Stomach (tissue), 4 donors: ENCODE data around the gene AFF1.
"Not testable (repeated sequence)": the region's sequence is repeated elsewhere in the genome, so short reads cannot be mapped to it uniquely, and the experiment has no call there.

Experiments used
- POLR2A ChIP-seq, 4 donors: fragments of 450-650 bp; IDR thresholded peaks; one replicate each; pipeline ENCODE4 v1.6.1; 2016; ENCODE audit warnings: antibody characterized with exemption in 4 of 4, control low read depth in 2 of 4, mild to moderate bottlenecking in 1 of 4, moderate library complexity in 1 of 4
- POLR2AphosphoS5 ChIP-seq, 3 donors: sonication (generic); formaldehyde crosslinking; IDR thresholded peaks; one replicate each; pipeline ENCODE4 v1.6.1; 2016; ENCODE audit warnings: antibody characterized with exemption in 3 of 3
- TF ChIP-seq, protein P1 (sequence below), 7 experiments: fragments of 450-650 bp in 4 of 7; fragments of 200-600 bp in 3 of 7; sonication (generic) in 3 of 7; IDR thresholded peaks; one replicate each; pipeline ENCODE4 v1.5.1; 2016 to 2019; ENCODE audit warnings: antibody characterized with exemption in 7 of 7, control low read depth in 2 of 7, mild to moderate bottlenecking in 1 of 7

DNA sequence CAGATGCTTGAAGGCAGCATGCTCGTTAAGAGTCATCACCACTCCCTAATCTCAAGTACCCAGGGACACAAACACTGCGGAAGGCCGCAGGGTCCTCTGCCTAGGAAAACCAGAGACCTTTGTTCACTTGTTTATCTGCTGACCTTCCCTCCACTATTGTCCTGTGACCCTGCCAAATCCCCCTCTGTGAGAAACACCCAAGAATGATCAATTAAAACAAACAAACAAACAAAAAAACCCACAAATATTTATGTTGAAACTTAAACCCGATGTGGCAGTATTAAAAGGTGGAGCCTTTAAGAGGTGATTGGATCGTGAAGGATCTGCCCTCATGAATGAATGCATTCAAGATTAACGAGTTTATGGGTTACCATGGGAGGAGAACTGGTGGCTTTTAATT lies 61.7 kb downstream of the AFF1 start:
- not testable (repeated sequence) for TF ChIP-seq POLR2AphosphoS5, POLR2A (IDR thresholded peaks at IDR 0.05)
- TF ChIP-seq, protein P1, sequence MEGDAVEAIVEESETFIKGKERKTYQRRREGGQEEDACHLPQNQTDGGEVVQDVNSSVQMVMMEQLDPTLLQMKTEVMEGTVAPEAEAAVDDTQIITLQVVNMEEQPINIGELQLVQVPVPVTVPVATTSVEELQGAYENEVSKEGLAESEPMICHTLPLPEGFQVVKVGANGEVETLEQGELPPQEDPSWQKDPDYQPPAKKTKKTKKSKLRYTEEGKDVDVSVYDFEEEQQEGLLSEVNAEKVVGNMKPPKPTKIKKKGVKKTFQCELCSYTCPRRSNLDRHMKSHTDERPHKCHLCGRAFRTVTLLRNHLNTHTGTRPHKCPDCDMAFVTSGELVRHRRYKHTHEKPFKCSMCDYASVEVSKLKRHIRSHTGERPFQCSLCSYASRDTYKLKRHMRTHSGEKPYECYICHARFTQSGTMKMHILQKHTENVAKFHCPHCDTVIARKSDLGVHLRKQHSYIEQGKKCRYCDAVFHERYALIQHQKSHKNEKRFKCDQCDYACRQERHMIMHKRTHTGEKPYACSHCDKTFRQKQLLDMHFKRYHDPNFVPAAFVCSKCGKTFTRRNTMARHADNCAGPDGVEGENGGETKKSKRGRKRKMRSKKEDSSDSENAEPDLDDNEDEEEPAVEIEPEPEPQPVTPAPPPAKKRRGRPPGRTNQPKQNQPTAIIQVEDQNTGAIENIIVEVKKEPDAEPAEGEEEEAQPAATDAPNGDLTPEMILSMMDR (IDR thresholded peaks at IDR 0.05), result not testable (repeated sequence)
